ENCODE data around the gene ERC1. TPM values are rescaled to one million over a fixed set of nuclear protein-coding genes. Genes with fewer than 3 reads are reported as not detected.

ERC1 gene
- total RNA-seq, 1 donor from 2014 or later: 30.8 TPM

GRCh38 chr12:1287446-1287975 is 296.5 kb downstream of the ERC1 start:
- Mint-ChIP-seq H3K4me1 (peaks cover 5% of the 10 kb centered on the region), H3K9me3 (no peaks in the 10 kb centered on the region), H3K36me3 (ENCODE audit: low read depth) (peaks cover 5% of the 10 kb centered on the region), H3K27me3 (no peaks in the 10 kb centered on the region), H3K4me3 (no peak overlapping the region), H3K27ac (no peak overlapping the region)
- intact Hi-C loops (cut with micrococcal nuclease): no loop called here
- no peak for DNase-seq

DNA sequence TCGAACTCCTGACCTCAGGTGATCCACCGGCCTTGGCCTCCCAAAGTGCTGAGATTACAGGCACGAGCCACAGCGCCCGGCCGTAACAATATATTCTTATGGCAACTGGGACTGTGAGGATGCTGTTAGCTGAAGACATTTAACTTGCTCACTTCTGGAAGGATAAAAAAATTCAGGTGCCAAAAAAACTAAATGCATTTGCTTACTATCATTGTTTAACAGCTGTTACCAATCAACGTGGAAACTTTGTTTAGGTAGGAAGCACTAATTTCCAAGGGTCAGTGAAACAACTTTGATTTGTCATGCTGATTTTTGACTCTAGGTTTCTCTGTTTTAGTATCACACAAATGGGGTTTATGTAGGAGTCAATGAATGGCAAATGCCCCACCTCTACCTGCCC is 297.3 kb downstream of the ERC1 start:
- Mint-ChIP-seq H3K4me1 (peaks cover 5% of the 10 kb centered on the region), H3K36me3 (ENCODE audit: low read depth) (peaks cover 5% of the 10 kb centered on the region), H3K27me3 (no peaks in the 10 kb centered on the region), H3K4me3 (no peak overlapping the region), H3K27ac (no peak overlapping the region), H3K9me3 (no peaks in the 10 kb centered on the region)
- DNase-seq: no peak
- intact Hi-C loops (cut with micrococcal nuclease): no loop called here

GRCh38 chr12:1289371-1290155 is 298.5 kb downstream of the ERC1 start:
- DNase-seq: no peak
- no peak overlapping the region for H3K27ac Mint-ChIP-seq
- H3K27me3 Mint-ChIP-seq: no peaks in the 10 kb centered on the region
- H3K4me3 Mint-ChIP-seq: no peak overlapping the region
- intact Hi-C loops (cut with micrococcal nuclease): no loop called here
- H3K4me1 Mint-ChIP-seq: peaks cover 3% of the 10 kb centered on the region
- H3K9me3 Mint-ChIP-seq: no peaks in the 10 kb centered on the region
- H3K36me3 Mint-ChIP-seq (ENCODE audit: low read depth): peaks cover 5% of the 10 kb centered on the region

DNA sequence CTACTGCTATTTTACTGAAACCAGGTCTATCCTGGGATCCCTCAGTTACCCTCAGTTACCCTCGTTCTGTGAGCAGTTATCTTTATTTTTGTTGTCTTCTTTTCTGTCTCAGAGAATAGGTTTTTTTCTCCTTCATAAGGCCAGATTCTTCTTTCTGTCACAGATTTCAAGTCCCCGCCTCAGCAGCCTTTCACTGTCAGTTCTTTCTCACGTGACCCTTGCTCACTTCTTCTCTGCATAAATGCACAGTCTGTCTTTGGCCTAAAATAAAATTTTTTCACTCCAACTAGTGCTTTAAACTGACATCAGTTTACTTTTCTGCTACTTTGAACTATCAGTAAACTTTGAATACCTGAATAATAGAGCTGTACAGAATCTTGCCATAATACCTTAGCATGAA is 299.7 kb downstream of the ERC1 start:
- DNase-seq: no peak
- intact Hi-C loops (cut with micrococcal nuclease): no loop called here
- Mint-ChIP-seq H3K27ac (no peak overlapping the region), H3K36me3 (ENCODE audit: low read depth) (peaks cover 8% of the 10 kb centered on the region), H3K4me3 (no peak overlapping the region), H3K4me1 (no peaks in the 10 kb centered on the region), H3K9me3 (no peaks in the 10 kb centered on the region), H3K27me3 (no peaks in the 10 kb centered on the region)

DNA sequence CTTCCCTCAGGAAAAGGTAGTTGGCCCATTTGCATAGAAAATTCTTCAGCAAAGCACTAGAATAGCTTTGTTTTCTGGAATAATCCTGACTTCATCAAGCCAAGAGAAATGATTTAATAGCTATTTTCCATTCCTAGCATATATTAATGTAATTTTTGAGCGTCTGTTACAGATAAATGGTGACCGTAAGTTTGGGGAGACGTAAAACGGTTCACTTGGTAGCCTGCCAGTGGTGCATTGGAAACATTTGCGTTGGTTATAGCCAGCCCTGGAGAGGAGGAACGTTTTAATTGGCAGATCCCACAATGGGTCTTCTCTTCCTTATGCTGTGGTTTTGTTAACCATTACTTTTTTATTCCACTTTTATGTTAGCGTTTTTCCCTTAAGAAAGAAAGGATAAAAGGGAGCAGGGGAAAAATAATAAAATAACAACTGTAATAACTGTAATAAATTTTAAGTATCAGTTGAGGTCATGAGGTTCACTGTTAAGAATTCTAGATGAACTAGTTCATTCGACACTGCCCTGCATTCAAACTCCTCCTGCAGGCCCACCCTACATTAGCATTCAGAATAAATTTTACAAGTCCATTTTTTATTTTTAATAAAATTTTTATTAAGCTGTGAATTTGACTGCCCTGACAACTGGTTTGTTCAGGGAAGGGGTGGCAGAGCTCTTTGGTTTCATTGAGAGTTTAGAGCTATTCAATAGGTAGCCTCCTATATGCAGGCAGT is 300.7 kb downstream of the ERC1 start:
- no peak for DNase-seq
- Mint-ChIP-seq H3K4me1 (no peaks in the 10 kb centered on the region), H3K4me3 (no peak overlapping the region), H3K27me3 (no peaks in the 10 kb centered on the region), H3K27ac (no peak overlapping the region), H3K36me3 (ENCODE audit: low read depth) (peaks cover 11% of the 10 kb centered on the region), H3K9me3 (peaks cover 3% of the 10 kb centered on the region)
- intact Hi-C loops (cut with micrococcal nuclease): no loop called here

DNA sequence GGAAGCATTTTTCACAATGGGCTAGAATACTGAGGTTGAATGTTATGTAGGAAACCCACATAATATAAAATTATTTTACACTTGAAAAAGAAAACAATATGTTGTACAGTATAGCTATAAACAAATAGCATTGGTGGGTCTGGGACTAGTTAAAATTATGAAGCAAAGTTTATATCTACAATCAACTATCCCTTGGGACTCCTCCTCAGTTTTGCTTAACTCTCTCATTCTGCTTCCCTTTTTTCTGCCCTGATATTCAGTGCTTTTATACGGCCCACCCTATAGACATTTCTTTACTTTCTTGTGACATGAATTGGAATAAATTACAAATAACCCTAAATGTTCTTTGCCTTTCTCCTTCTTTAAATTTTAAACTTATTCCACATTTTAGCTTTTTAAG is 302.9 kb downstream of the ERC1 start:
- H3K4me1 Mint-ChIP-seq: no peaks in the 10 kb centered on the region
- H3K36me3 Mint-ChIP-seq (ENCODE audit: low read depth): peaks cover 18% of the 10 kb centered on the region
- H3K27ac Mint-ChIP-seq: no peak overlapping the region
- no peak for DNase-seq
- H3K9me3 Mint-ChIP-seq: peaks cover 7% of the 10 kb centered on the region
- H3K4me3 Mint-ChIP-seq: no peak overlapping the region
- intact Hi-C loops (cut with micrococcal nuclease): no loop called here
- H3K27me3 Mint-ChIP-seq: no peaks in the 10 kb centered on the region

DNA sequence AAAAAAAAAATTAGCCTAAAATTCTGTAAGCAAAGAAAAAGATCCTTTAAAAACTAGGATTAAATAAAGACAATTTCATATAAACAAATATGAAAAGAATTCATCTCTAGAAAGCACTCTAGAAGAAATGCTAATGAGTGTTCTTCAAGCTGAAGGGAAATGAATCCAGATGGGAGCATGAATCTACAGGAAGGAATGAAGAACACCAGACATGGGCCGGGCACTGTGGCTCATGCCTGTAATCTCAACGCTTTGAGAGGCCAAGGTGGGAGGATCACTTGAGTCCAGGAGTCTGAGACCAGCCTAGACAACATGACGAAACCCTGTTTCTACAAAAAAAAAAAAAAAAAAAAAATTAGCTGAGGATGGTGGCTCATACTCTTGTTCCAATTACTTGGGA is 306.2 kb downstream of the ERC1 start:
- Mint-ChIP-seq H3K27ac (no peak overlapping the region), H3K27me3 (no peaks in the 10 kb centered on the region), H3K4me1 (no peaks in the 10 kb centered on the region), H3K4me3 (no peak overlapping the region), H3K36me3 (ENCODE audit: low read depth) (peaks cover 24% of the 10 kb centered on the region), H3K9me3 (peaks cover 12% of the 10 kb centered on the region)
- DNase-seq: no peak
- intact Hi-C loops (cut with micrococcal nuclease): no loop called here

DNA sequence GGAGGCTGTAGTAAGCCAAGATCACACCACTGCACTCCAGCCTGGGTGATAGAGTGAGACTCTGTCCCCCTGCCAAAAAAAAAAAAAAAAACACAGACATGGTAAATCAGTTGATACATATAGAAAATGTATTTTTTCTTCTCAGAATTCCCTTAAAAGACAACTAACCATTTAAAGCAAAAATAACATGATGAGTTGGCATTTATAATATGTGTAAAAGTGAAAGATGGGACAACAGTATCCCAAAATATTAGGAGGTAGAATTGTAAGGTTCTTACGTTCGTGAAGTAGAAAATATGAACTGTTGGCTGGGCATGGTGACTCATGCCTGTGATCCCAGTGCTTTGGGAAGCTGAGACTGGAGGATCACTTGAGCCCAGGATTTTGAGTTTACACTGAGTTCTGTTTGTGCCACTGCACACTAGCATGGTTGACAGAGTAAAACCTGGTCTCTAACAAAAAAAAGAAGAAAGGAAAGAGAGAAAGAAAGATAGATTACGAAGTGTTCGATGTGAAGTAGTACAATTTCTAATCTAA is 306.7 kb downstream of the ERC1 start:
- Mint-ChIP-seq H3K4me3 (no peak overlapping the region), H3K4me1 (no peaks in the 10 kb centered on the region), H3K27me3 (no peaks in the 10 kb centered on the region), H3K9me3 (peaks cover 12% of the 10 kb centered on the region), H3K27ac (no peak overlapping the region), H3K36me3 (ENCODE audit: low read depth) (peaks cover 24% of the 10 kb centered on the region)
- intact Hi-C loops (cut with micrococcal nuclease): no loop called here
- DNase-seq: no peak

DNA sequence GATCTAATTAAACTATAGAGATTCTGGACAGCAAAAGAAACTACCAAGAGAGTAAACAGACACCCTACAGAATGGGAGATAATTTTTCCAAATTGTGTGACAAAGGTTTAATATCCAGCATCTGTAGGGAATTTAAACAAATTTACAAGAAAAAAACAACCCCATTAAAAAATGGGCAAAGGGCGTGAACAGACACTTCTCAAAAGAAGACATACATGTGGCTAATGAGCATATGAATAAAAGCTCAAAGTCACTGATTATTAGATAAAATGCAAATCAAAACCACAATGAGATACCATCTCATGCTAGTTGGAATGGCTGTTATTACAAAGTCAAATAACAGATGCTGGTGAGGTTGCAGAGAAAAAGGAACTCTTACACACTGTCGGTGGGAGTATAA is 309.4 kb downstream of the ERC1 start:
- Mint-ChIP-seq H3K27ac (no peak overlapping the region), H3K27me3 (no peaks in the 10 kb centered on the region), H3K36me3 (ENCODE audit: low read depth) (peaks cover 22% of the 10 kb centered on the region), H3K4me1 (no peaks in the 10 kb centered on the region), H3K4me3 (no peak overlapping the region), H3K9me3 (peaks cover 12% of the 10 kb centered on the region)
- no peak for DNase-seq
- intact Hi-C loops (cut with micrococcal nuclease): no loop called here

DNA sequence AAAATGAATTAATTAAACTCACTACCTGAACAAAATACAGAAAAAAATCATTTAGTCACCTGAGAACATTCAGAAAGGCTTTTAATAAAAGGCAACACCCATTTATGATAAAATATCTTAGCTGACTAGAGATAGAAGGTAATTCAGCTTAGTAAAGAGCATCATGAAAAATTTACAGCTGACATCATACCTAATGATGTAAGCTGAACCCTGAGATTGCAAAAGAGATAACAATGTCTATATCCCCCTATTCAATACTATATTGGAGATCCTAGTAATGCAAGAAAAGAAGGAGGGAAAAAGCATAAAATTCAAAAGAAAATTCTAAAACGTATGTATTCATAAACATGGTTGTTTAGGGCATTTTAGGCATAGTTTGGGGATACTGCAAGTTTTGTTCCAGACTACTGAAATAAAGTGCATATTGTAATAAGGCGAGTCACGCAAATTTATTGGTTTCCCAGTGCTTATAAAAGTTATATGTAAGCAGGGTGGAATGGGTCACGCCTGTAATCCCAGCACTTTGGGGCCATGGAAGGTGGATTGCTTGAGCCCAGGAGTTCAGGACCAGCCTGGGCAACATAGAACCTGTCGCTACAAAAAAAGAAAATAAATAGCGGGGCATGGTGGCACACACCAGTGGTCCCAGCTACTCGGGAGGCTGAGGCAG is 311.3 kb downstream of the ERC1 start:
- Mint-ChIP-seq H3K4me3 (no peak overlapping the region), H3K27ac (no peak overlapping the region), H3K27me3 (no peaks in the 10 kb centered on the region), H3K9me3 (peaks cover 8% of the 10 kb centered on the region), H3K36me3 (ENCODE audit: low read depth) (peaks cover 18% of the 10 kb centered on the region), H3K4me1 (no peaks in the 10 kb centered on the region)
- intact Hi-C loops (cut with micrococcal nuclease): no loop called here
- no peak for DNase-seq

- DNase-seq: no peak
- no peak overlapping the region for H3K4me3 Mint-ChIP-seq
- no peaks in the 10 kb centered on the region for H3K9me3 Mint-ChIP-seq
- no peaks in the 10 kb centered on the region for H3K27me3 Mint-ChIP-seq
- intact Hi-C loops (cut with micrococcal nuclease): no loop called here
- H3K27ac Mint-ChIP-seq: no peak overlapping the region
- H3K4me1 Mint-ChIP-seq: no peaks in the 10 kb centered on the region
- peaks cover 6% of the 10 kb centered on the region for H3K36me3 Mint-ChIP-seq (ENCODE audit: low read depth)
Measured at GRCh38 chr12:1305063-1305434, 314.0 kb downstream of the ERC1 start.

- Mint-ChIP-seq H3K4me3 (no peak overlapping the region), H3K36me3 (ENCODE audit: low read depth) (no peaks in the 10 kb centered on the region), H3K27ac (no peak overlapping the region), H3K27me3 (no peaks in the 10 kb centered on the region), H3K4me1 (no peaks in the 10 kb centered on the region), H3K9me3 (no peaks in the 10 kb centered on the region)
- intact Hi-C loops (cut with micrococcal nuclease): no loop called here
- no peak for DNase-seq
Measured at GRCh38 chr12:1305791-1306500, 314.9 kb downstream of the ERC1 start.

DNA sequence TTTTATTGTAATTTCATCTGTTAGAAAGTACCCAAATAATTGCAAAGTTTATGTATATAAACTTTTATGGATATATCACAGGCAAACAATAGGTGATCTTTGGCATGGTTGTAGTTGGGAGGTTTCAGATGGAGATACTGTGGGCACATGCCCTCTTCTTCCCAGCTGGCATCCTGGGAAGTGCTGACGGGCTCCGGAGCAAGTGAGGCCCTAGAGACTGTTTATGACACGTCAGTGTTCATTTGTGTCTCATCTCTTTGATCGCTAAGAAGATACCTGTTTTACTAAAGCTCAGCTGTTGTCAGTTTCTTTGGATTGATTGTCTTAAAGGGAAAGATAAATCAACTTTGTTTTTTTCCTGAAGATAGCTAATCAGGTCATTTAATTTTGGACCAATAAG is 315.8 kb downstream of the ERC1 start:
- Mint-ChIP-seq H3K27ac (no peak overlapping the region), H3K27me3 (no peaks in the 10 kb centered on the region), H3K36me3 (ENCODE audit: low read depth) (no peaks in the 10 kb centered on the region), H3K4me1 (no peaks in the 10 kb centered on the region), H3K9me3 (no peaks in the 10 kb centered on the region), H3K4me3 (no peak overlapping the region)
- intact Hi-C loops (cut with micrococcal nuclease): no loop called here
- no peak for DNase-seq

All from activated CD4-positive, alpha-beta T cell treated with anti-CD3 and anti-CD28 coated beads, Interleukin-2, amount 10 ng/mL, durations not matched to agents 24 days and 14 days (primary cell).